Activated CD8-positive, alpha-beta memory T cell treated with anti-CD3 and anti-CD28 coated beads, Interleukin-2, amount 50 U/mL, for 1 hour (primary cell): ENCODE data around the gene CTNND2.
"Not testable (repeated sequence)": the region's sequence is repeated elsewhere in the genome, so short reads cannot be mapped to it uniquely, and the experiment has no call there.

ENCODE experiments used
- DNase-seq: peaks from one replicate; pipeline ENCODE4 v3.0.0-alpha.2; 2020; ENCODE audit errors: extremely low read depth

Gene CTNND2

GRCh38 chr5:11043881-11044280 lies 860.4 kb downstream of the CTNND2 start:
- no peak for DNase-seq

GRCh38 chr5:11040345-11040744 lies 863.9 kb downstream of the CTNND2 start:
- no peak for DNase-seq

DNA sequence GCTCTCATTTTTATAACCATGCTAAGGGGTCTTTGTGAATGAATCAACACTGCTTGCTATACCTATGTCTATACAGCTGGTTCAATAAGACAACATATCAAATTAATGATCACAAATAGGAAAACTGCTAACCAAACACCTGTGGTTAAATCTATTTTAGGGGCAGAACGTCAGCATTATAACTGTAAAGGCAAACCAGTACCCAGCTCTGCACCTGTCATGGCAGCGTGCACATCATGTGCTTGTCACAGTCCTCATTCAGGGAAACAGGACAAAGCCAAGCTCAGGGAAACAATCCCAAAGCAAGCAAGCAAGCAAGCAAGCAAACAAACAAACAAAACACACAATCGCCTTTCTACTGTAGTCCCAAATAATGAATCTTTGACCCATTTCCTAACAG lies 865.5 kb downstream of the CTNND2 start:
- no peak for DNase-seq

- no peak for DNase-seq
Measured at GRCh38 chr5:11037941-11038340, 866.3 kb downstream of the CTNND2 start.

- no peak for DNase-seq
Measured at GRCh38 chr5:11037080-11037479, 867.2 kb downstream of the CTNND2 start.

DNA sequence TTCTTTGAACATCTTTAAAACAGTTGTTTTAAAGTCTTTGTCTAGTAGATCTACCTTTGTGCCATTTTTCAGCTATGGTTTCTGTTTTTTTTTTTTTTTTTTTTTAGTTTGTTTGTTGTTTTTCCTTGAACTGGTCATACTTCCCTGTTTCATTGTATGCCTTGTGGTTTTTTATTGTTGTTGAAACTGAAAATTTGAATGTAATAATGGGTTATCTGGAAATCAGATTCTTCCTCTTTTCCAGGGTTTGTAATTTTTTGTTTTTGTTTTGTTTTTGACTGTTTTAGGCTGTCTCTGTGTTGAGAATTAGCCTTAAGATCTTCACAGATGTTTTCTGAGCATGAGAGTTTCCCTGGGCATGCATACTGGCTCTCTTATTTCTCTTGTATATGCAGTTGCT lies 873.6 kb downstream of the CTNND2 start:
- DNase-seq, result no peak

GRCh38 chr5:11027660-11028059 lies 876.6 kb downstream of the CTNND2 start:
- DNase-seq, result no peak

GRCh38 chr5:11026543-11026942 lies 877.7 kb downstream of the CTNND2 start:
- no peak for DNase-seq

- DNase-seq, result no peak
Measured at GRCh38 chr5:11023945-11024344, 880.3 kb downstream of the CTNND2 start.

DNA sequence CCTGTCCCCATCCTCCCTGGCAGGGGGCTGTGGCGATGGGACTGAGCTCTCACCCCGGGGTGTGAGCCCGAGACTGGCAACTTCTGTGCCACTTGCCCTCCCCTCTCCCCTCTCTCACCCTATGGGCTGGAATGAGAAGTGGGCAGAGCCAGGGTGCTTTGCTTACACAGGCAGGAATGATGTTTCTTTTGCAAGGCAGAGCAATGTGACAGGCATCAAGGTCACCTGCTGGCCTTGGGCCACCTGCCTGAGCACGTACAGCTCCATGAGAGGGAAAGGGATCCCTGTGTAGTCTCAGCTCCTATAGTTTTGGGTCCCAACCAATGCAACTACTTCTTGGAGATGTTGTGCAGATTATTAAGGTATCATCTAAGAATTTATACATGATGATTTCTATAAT lies 890.5 kb downstream of the CTNND2 start:
- no peak for DNase-seq

- DNase-seq, result no peak
Measured at GRCh38 chr5:11012295-11012694, 892.0 kb downstream of the CTNND2 start.

- DNase-seq, result no peak
Measured at GRCh38 chr5:11010429-11011210, 893.6 kb downstream of the CTNND2 start.

GRCh38 chr5:11009576-11009975 lies 894.7 kb downstream of the CTNND2 start:
- no peak for DNase-seq

DNA sequence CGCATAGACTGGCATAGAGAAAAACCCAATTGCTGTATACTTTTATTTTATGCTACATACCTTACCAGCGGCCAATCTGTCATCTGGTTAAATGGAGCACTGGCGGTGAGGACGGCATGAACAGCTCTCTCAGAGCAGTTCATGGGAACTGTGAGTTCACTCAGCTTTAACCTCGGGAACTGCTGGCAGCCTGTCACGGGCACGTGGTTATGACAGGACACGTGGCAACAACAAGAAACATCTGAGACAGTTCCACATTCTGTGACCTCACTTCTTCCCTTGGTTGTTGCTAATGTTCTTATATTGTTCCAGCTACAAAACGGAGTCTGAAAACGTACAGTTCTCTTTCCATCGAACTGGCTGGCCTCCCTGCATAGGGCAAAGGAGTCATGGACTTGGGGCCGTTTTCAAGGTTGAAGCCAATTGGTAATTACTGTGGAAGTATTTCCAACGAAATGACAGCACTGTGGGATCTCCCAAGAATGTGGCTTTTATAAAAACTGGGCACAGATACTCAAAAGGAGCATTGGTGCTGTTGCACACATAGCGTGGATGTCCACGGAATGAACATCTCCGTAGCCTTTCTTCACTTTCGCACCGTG lies 896.9 kb downstream of the CTNND2 start:
- DNase-seq, result no peak

DNA sequence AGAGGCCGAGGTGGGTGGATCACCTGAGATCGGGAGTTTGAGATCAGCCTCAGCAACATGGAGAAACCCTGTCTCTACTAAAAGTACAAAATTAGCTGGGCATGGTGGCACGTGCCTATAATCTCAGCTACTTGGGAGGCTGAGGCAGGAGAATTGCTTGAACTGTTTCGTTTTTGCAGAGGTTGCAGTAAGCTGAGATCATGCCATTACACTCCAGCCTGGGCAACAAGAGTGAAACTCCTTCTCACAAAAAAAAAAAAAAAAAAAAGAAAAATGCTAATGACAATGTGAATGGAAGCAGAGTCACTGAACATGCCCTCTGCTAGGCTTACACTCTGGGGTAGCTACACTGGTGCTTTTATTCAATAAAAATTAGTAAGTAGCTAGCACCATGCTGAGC lies 899.7 kb downstream of the CTNND2 start:
- not testable (repeated sequence) for DNase-seq

- DNase-seq, result no peak
Measured at GRCh38 chr5:11000515-11001353, 903.5 kb downstream of the CTNND2 start.

- DNase-seq, result no peak
Measured at GRCh38 chr5:10999714-11000113, 904.5 kb downstream of the CTNND2 start.

GRCh38 chr5:10995891-10996290 lies 908.4 kb downstream of the CTNND2 start:
- DNase-seq, result no peak

DNA sequence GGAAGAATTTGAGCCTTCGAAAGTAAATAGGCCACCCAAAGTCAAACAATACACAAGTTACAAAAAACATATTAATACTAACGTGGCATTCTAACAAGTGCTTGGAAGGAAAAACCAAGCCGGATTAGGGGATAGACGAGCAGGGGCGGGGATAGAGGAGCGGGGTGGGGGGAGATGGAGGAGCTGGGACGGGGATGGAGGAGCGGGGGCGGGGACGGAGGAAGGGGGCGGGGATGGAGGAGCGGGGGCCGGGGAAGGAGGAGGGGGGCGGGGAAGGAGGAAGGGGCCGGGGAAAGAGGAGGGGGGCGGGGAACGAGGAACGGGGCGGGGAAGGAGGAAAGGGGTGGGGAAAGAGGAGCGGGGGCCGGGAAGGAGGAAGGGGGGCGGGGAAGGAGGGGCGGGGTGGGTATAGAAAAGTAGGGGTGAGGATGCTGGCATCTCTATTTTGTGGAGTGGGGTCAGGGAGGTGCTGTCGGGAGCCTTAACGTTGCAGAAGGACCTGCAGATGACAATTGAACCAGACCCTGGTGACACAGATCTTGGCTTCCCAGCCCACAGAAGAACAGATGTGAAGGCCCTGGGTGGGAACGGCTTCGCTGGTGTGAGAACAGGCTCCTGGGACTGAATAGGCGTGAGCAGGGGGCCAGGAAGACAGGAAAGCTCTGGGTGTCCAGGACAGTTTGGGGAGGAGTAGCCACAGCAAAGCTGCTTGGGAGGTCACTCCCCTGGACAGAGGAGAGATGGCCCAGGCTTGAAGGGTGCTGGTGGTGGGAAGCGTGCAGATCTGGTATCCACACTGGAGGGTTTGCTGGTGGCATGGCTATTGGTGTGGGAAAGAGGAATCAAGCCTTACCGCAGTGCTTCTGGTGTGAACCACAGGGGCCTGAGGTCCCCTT lies 909.9 kb downstream of the CTNND2 start:
- DNase-seq, result no peak

GRCh38 chr5:10990634-10991033 lies 913.6 kb downstream of the CTNND2 start:
- DNase-seq, result no peak

GRCh38 chr5:10989577-10990263 lies 914.5 kb downstream of the CTNND2 start:
- no peak for DNase-seq
